Measurements from ENCODE around the gene PCBP3.

The PCBP3 gene

DNA sequence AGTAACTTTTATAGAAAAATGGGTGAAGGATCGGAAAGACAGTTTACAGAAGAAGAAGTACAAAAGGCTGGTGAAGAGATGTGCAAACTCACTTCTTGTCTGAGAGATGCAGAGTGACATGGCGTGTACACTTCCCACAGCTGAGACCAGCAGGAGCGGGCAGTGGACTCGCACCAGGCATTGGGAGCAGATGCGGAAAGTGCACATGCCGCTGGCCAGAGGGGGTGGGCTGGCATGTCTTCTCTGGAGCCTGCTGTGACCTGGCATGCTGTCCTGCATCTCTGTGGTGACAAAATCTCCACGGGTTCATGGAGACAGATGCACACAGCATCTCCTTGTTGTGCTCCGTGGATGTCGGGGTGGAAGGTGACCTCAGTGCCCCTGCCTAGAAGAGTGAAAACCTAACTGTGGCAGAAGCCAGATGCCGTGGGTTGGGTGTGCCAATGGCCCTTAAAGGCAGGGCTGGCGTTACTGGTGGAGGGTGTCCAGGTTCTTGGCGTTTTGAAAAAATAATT lies 209.4 kb downstream of the PCBP3 start:
- DNase-seq, result no peak

- no peak for DNase-seq
Measured at GRCh38 chr21:45853703-45854342, 210.3 kb downstream of the PCBP3 start.

GRCh38 chr21:45854690-45855247 lies 211.2 kb downstream of the PCBP3 start:
- DNase-seq, result no peak

DNA sequence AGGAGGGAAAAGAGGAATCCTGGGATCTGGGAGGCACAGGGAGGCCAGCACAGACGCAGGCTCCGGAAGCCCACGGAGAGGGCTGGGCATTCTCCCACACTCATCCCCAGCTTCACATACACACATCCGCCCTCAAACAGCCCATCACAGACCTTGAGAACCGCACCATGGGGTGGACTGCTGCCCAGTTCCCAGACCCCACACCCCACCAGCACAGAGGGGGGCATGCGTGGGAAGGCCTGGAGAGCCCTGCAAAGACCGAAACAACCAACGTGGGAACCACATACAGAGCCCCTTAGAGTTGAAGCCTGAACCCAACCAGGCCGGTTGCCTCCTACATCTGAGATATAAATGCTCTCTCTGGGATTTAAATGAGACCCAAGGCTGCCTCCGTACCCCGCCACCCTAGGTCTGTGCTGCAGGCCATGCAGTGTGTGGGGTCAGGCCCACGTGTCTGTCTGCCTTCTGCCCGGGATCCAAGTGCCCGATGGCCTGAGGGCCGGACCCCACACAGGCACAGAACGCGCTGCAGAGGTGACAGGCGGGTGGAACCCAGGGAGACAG lies 211.8 kb downstream of the PCBP3 start:
- no peak for DNase-seq

DNA sequence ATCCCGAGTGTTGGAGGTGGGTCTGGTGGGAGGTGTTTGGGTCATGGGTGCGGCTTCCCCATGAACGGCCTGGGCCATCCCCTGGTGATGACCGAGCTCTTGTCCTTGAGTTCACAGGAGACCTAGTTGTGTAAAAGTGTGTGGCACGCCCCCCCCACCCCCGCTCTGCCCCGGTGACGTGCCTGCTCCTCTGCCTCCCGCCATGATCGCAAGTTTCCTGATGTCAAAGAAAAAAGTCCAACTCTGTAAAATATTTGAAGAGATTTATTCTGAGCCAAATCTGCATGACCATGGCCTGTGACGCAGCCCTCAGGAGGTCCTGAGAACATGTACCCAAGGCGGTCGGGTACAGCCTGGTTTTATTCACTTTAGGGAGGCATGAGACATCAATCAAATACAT lies 212.9 kb downstream of the PCBP3 start:
- no peak for DNase-seq

DNA sequence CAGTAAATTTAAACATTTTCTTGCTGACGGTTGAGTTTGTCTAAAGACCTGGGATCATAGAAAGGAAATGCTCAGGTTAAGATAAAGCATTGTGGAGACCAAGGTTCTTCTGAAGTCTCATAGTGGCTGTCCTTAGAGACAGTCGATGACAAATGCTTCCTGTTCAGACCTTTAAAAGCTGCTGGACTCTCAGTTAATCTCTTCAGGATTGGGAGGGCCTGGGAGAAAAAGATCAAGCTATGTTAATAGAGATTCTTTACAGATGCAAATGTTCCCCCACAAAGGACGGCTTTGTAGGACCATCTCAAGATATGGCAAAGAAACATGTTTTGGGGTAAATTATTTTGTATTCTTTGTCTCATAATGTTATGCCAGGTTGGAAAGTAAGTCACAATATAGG lies 213.4 kb downstream of the PCBP3 start:
- no peak for DNase-seq

- no peak for DNase-seq
Measured at GRCh38 chr21:45857761-45858160, 214.2 kb downstream of the PCBP3 start.

GRCh38 chr21:45858180-45858579 lies 214.7 kb downstream of the PCBP3 start:
- DNase-seq, result no peak

- no peak for DNase-seq
Measured at GRCh38 chr21:45859041-45859761, 215.7 kb downstream of the PCBP3 start.

DNA sequence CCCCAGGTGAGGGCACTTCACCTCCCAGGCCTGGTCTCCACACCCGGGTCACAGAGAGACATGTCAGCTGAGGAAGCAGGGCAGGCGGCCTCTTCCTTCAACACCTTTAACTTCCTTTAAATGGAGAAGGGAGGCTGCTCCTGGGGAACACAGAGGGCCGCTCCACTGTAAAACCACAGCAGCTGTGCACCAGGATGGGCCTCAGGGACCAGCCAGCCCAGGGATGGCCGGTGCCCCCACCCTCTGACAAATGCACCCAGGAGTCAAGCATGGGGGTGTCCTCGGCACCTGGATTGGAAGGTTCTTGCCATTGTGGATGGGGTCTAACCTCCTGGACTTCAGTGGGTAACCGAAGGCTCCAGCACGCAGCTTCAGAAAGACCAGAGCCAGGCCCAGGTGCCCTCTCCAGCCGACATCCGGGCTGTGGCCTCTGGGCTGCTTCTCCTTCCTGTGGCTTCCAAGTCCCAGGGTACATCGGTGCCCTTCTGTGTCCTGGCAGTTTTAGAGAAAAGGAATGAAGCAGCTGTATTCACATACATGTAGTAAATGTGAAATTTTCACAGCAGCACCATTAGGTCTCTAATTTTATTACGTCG lies 216.3 kb downstream of the PCBP3 start:
- DNase-seq, result no peak

- DNase-seq, result no peak
Measured at GRCh38 chr21:45860493-45861155, 217.1 kb downstream of the PCBP3 start.

DNA sequence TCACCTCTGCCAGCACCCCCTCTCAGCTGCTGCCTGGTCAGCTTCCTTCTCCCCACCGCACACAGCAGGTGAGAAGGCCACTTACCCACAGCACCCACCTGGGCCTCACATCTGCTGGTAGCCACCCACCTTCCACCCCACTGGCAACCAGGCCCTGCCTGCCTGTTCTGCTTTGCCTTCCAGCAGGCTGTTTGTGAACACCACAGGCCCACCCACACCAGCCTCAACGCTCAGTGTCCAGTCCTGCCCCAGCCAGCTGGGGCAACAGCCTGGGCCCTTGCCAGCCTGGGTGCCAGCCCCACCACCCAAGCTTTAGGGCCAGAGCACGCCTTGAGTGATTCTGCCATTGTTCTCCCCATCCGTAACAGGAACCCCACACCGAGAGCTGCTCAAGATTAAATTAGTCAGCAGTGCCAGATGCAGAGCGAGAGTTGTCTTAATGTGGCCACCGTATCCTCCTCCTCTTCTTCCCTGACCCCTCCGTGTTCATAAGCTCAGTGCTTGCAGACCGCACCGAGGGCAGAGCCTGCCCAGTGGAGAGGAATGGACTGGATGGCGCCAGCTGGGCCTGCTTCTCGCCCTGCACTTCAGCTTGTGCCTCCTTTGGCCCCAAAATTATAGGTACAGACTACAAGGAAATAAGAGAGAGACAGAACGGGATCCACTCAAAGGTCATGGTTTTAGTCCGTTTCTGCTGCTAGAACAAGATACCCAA lies 217.8 kb downstream of the PCBP3 start:
- DNase-seq, result no peak

DNA sequence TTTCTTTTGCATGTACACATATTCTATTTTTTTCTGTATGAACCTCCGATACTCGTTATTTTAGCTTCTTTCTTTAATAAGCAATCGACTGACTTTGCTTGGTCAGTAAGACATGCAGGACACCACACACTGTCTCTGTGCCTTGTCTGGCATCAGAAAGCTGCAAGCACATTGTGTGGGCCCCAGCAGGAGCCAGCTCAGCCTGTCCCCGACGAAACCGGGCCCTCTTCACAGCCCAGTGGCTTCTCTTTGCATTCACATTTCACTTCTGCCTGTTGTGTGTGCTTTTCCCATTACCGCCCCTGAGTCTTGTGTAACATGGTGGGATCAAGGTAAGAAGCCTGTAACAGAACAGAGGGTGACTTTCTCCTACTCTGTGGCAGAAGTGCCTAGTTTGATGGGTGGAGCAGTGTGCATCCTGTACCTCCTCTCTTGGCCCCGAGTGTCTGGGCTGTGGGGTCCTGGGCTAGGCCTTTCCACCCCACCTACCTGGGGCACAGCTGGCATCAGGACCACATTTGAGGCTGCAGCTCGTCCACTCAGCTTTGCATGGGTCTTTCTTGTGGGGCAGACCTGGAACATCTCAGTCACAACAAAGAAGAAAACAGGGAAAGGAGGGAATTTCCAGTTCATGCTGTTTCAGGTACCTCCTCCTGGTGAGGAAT lies 219.2 kb downstream of the PCBP3 start:
- DNase-seq, result no peak

GRCh38 chr21:45863267-45863666 lies 219.7 kb downstream of the PCBP3 start:
- DNase-seq, result no peak

DNA sequence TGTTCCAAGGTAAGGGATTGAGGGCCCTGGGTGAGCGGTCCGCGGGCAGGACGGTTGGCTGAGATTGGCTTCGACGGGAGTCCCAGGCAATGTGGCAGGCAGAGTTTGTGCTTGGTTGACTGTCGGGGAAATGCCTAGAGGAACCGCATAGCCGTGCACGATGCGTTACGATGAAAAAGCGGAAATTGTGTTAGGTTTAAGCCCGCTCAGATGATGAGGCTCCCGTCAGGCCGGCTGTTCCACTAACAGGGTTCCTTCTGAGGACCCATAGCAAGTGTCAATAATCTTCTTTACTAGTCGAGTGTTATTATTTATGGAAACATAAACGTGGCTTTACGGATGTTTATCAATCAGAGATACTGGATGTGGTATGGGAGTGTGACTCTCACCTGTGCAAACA lies 220.2 kb downstream of the PCBP3 start:
- no peak for DNase-seq

GRCh38 chr21:45864436-45864835 lies 220.9 kb downstream of the PCBP3 start:
- no peak for DNase-seq

DNA sequence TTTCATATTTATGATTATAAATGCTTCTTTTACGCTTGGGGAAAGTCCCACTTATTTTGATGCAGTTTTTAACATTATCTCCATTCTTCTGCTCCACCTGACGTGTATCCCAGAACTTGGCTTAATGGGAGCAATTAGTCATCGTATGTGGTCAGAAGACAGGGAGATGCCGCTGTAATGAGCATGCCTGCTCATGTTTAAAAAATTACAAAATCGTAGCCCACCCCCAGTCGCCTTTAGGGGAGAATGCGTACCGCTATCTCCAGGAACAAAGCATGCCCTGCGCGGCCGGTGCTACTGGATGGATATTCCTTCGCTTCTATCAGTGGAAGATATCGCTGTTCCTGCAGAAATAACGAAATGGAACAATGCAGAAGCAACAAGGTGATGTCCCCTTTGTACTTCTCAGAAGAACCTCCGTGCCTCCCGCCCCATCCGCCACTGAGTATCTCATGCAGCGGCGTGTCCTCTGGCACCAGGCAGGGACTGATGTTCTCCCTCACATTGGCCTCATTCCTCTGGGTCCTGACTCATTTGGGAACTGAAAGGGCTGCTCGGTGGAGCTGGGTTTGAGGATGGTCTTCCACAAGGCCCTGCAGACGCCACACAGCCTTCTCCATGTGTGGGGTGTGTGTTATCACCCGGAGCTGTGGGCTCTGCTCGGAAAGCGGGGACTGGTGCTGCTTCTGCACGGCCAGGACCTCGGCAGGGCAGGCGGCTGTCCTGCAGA lies 221.7 kb downstream of the PCBP3 start:
- DNase-seq, result no peak

DNA sequence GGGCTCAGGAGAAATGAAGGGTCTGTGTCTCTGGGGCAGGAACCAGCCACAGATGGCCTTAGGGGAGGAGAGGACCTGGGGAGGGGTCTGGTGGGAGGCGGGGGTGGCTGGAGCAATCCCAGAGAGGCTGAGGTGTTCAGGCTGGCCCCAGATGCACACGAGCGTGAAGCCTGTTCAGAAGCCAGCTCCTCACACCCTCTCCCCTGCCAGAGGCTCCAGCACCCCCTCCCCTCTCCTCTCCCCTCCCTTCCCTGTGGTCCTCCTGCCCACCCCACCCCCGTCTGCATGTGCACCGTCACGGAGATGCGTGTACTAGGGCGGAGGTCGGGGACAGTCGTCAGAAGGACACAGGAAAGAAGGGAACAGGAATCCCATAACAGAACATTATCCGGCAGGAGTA lies 223.0 kb downstream of the PCBP3 start:
- DNase-seq, result no peak

GRCh38 chr21:45867041-45867666 lies 223.6 kb downstream of the PCBP3 start:
- no peak for DNase-seq

- no peak for DNase-seq
Measured at GRCh38 chr21:45867671-45868081, 224.2 kb downstream of the PCBP3 start.
